DMS114 treated with DMSO at 0.1 percent for 48 hours (cell line): Measurements from ENCODE around the gene MARVELD1.

Experiments used
- DNase-seq: peaks from one replicate; lab custom pipeline; 2025; ENCODE audit not compliant: unreplicated experiment; lab: John Stamatoyannopoulos, UW

MARVELD1 gene

DNA sequence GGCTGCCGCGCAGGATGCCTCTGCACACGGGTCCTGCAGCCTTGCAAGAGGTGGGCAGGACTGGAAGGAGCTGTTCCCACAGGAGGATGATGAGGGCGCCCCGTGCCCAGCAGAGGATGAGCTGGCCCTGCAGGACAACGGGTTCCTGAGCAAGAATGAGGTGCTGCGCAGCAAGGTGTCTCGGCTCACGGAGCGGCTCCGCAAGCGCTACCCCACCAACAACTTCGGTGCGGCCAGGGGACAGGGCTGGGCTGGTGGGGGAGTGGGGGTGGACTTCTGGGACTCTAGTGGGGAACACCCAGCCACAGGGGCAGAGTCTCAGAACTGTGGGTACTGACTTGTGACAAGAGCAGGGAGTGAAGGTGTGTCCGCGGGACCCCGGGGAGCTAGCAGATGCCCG is 39.4 kb downstream of the MARVELD1 start:
- no peak for DNase-seq

DNA sequence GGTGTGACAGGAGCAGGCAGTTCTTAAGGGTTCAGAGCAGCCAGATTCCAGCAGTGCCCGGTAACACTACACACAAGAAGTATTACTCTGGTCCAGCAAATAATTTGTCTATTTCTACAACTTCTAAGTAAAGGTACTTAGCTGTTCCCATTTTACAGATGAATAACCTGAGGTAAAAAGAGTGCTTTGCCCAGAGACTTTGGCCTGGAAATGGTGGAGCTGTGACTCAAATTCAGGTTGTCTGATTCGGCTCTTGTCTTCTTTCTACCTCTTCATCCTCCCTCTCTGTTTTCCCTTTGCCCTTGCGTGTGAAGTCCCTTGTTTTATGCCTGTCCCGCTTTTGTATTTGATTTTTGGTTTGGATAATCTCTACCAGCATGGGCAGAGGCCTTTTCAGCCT is 41.2 kb downstream of the MARVELD1 start:
- DNase-seq, result no peak

DNA sequence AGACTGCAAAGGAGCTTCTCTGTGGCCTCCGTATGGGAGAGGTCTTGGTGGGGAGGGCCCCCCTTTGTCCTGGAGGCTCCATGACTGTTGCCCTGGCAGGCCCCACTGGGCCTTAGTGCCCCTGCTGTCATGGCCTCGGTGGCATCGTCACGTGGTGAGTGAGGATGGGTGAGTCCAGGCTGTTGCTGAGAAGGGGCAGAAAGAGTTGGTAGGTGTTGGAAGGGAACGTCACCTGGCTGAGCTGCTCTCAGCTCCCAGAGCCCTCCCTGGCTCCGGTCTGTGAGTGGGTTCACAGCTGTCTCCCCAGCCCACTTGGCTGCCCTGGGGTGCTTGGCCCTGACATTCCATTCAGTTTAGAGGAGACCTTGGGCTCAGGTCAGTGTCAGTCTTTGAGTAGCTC is 42.2 kb downstream of the MARVELD1 start:
- DNase-seq, result no peak

DNA sequence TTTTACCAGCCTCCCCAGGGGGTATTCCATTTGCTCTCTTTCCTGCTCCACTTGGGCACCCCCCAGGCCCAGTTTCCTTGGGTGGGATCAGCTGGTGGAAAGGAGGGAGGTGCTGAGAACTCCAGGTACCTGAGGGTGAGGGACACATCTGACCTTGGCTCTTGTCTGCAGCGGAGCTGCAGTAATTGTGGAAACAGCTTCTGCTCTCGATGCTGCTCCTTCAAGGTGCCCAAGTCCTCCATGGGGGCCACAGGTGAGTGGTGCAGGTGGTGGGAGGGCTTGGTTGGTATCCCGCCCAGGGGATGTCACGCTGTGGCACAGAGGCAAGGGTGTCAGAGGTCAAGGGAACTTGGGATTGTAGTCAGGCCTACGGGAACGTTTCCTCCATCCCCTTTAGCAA is 43.9 kb downstream of the MARVELD1 start:
- DNase-seq, result no peak

DNA sequence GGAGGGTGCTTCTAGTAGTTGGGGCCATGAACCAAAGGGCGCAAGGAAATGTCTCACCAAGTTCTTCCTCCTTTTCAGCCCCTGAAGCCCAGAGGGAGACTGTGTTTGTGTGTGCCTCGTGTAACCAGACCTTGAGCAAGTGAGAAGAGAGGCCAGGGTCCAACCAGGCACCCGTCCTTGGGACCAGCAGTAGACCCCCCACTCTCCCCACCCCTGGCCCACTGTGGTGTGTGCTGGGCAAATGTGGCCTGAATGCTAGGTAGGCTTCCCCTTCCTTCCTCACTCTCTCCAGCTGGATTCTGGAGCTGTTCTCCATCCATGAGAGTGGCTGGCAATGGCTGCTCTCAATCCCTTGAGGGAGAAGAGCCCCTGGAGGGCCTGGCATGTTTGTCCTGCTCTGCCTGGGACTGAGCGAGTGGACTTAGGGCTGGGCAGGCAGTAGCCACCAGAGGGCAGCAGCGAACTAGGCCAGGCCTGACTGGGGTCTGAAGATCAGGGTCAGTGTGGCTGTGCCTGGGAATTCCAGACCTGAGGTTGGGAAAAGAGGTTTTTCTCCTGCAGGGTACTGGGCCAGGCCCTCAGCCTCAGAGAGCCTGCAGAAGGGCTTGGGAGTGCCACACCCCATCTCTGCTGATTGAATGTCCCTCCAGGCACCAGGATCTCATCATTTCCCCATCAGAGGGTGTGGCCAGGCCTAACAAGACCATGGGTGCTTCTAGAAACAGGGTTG is 45.8 kb downstream of the MARVELD1 start:
- peak; percentile 75 for DNase-seq

DNA sequence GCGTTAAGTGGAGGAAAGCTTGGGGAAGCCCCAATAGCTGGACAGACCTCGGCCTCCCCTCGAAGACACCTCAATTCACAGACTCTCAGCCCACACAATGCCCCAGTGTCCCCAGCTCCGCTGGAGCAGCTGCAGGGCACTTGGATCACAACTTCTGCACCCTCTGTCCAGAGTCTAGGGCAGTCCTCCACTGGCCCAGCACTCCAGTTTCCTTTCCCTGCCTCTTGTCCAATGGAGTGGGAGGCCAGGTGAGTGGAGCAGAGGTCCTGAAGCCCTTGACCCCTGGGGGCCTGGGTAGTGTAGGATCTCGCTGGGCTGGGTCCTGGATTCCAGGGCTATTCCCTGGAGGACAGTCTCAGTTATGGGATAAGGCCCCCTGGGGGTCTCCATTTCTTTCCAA is 46.4 kb downstream of the MARVELD1 start:
- DNase-seq, result no peak

DNA sequence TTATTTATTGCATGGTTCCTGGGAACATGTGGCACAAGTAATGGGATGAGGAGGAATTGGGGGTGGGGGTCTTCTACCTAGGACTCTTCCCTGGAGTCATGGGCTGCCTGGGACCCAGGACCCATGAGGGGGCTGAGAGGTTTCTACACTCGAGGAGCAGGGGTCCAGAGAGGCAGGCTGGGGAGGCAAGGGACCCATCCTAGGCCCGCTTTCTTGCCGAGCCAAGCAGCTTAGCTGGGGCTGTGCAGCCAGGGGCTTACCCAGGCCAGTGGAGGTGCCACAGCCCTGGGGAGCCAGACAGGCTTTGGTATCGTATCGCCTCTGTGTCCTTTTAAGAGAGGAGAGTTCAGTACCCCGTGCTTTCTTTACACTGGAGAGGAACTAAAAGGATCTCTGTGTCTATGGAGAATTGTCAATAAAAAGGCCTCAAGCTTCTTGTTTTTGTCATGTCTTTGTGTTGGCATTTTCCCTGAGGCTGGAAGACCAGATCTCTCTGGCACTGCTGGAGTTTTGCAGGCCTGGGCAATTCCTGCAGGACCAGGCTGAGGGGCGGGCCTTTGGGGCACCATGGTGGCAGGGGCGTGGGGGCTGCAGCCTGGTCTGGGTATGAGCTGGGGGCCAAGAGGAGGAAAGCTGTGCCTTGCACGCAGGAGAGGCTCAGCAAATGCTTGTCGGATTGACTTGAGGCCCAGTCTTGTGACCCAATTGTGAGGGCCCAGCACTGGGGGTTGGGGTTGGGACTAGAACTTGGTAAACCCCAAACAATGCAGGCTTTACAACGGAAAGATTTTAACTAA is 47.1 kb downstream of the MARVELD1 start:
- DNase-seq, result no peak

DNA sequence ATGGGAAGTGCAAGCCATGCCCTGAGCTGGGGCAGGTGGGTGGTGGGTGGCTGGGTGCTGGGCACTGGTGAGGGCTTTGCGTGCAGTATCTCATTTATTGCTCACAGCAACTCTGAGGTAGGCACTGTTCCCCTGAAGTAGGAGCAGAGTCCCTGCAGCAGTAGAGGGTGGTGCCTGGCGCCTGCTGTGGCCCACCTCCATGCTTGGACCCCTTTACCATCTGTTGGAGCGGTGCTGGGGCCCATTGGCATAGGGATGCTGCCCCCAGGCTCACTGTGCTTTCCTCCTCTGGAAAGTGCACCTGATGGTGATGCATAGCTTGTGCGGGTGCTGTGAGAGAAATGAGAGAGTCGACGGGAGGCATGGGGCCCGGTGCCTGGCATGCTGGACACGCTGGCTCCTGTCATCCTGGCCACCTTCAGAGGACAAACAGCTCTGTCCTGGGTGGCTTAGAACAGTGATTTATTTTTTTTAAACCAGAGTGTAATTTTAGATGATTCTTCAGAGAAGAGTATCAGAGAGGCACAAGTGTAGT is 47.9 kb downstream of the MARVELD1 start:
- DNase-seq, result no peak

DNA sequence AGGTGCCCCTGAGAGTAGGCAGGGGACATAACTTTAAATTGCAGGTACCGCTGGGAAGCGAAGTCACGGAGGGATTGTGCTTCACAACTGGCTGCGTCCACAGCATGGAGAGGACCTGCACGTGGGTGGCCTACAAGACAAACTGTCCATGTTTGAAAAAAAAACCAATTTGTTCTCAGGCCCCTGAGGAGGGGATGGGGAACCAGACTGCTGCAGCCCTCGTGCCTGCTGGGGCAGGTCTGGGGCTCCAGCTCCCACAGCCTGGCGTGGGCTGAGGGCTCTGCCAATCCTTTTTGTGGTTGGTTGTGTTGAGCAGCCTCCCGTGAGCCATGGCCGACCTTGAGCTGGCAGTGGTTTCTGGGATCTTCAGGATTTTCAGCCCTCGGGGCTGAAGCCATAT is 48.5 kb downstream of the MARVELD1 start:
- DNase-seq, result no peak

DNA sequence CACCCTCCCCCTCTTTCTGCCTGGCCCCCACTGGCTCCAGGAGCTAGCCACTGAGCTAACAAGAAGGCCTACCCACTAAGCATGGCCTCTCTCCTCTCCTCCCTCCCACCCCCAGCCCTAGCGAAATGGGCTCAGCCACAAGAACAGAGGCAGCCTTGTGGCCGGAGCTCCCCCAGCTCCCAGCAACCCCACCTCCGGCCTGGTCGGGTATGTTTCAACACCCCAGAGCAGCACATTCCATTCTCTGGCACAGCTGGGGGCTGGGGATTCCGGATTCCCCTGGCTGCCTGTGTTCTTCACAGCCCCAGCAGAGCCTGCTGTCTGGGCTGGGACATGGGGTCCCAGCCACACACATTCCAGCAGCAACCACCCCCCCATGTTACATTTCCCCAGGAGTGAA is 49.3 kb downstream of the MARVELD1 start:
- DNase-seq, result no peak

DNA sequence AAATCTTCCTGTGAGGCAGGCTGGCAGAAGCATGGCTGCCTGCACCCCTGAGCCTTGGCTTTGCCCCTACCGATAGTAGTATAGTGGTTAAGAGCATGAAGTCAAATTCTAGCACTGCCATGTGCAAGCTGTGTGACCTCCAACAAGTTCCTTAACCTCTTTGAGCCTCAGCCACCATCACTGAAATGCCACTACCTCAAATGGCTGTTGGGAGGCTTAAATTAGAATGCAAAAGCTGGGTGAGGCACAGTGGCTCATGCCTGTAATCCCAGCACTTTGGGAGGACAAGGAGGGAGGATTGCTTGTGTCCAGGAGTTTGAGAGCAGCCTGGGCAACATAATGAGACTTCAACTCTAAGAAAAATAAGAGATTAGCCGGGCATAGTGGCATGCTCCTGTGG is 49.9 kb downstream of the MARVELD1 start:
- DNase-seq, result no peak

DNA sequence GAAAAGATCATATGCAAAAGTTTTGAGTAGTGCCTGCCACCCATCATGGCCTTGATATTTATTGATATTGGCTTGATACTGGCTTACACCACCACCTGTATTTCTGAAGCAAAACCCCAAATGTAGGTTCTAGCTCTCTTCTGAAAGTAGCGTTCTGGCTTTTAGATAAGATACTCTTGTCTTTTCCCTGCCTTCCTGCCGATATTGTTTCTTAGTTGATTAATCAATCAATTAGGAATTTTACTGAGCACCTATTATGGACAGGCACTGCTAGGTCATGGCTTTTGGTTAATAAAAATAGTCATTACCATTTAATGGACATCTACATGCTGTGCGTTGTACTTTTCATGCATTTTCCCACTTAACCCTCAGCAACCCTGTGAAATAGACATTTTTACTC is 50.4 kb downstream of the MARVELD1 start:
- no peak for DNase-seq

DNA sequence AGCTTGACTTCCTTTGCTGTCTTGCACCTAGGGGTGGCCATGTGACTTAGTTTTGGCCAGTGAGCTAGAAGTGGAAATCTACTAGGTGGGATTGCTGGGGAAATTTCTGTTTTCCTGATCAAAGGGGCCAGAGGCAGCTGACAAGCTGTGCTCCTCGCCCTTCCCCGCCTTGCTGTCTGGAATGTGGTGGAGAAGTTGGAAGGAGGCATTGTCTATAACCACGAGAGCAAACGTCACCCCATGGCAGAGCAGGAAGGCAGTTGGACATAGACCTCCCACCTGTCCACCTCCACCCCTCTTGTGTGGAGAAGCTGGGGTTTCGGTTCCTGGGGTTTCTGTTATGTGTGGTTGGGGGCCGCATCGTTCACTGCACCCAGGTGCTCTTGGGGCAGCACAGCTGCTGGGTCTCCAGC is 51.0 kb downstream of the MARVELD1 start:
- DNase-seq, result no peak

DNA sequence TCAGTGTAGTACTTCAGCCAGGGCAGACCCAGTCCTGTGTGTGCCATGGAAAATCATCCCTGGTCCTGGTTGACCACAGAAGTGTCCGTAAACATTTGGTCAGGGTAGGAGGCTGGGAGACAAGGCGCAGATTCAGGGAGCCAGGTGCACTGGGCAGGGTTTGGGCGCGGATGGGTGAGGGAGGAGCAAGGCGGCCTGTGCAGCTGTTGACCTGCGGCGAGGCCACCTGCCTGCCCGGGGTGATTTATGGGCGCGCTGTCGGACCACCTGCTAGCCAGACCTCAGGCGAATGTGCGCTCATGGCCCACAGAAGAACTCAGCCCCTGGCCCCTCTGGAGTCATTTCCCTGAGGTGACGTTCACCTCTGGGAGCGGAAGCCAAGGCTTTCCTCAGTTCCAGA is 51.7 kb downstream of the MARVELD1 start:
- DNase-seq, result no peak

DNA sequence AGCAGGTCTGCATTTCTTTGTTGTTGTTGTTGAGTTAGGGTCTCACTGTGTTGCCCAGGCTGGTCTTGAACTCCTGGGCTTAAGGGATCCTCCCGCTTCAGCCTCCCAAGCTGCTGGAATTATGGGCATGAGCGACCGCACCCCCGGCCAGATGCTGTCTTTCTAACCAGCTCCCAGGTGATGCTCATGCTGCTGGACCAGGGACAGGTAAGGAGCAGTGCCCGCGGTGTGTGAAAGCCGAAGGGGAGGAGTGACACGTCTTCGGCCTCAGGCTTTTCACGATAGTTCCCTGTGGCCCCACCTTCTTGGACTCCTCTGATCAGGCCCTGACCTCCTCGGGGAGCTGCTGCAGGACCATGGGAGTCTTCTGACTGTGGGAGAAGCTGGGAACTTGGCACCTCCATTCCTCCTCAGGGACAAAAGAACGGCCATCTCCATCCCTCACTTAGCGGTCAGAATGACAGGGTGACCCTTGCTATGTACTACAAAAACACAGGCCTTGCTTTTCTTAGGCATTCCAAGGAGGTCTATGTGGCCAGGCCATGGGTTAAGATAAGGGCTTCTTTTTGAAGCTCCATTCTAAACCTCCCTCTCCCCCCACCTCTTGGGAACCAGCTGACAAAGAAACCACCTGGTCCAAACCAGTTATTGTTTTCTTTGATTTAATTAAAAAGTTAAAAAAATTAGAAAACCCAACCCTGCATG is 52.7 kb downstream of the MARVELD1 start:
- DNase-seq, result no peak

DNA sequence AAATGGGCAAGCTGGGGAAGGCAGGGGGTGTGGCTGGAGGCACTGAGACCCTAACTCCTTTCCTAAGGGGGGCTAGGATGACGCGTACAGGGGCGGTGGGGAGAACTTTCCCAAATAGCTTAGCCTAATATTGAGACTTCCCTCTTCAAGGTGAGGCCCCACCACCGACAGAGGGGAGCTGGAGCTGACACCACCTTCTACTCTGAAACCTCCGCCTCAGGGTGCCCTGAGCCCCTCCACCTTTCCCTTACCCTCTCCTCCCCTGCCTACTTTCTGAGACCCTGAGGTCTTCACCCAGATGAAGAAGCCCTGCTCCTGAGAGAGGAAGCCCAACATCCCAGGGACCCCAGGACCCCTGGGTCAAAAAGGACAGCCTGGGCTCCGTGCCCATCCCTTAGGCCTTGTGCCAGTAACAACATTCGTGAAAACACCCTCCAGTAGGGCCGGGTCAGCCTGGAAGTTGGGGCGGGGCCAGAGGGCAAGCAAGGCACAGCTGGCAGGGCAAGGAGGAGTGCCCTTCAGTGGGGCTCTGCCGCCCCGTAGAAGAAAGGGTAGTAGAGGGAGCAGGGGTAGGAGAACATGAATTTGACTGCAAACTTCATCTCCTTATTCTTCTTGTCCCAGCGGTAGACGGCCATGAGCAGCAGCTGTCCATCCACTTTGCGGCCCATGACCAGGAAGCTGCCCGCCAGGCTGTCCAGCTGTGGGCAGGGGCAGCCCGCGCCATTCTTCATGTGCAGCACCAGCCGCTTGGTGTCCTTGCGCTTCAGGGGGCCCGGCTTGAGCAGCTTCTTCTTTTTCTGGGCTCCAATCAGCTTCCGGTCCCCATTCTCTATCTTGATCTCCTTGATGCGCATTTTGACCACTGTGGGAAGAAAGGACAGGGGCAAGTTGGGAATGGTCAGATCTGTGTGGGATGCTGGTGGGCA is 53.7 kb downstream of the MARVELD1 start:
- DNase-seq, result no peak
